Sigmoid colon (tissue), 4 donors: ENCODE results near the gene SIRPA.

ENCODE experiments used
- EP300 ChIP-seq, 4 donors: sonication (generic); formaldehyde crosslinking; IDR thresholded peaks; one replicate each; pipeline ENCODE4 v1.6.1; 2017; ENCODE audit warnings: antibody characterized with exemption in 4 of 4
- POLR2A ChIP-seq, 2 donors: fragments of 450-650 bp; IDR thresholded peaks; one replicate each; pipeline ENCODE4 v1.6.1; 2016; ENCODE audit warnings: antibody characterized with exemption in 2 of 2, mild to moderate bottlenecking in 2 of 2, moderate library complexity in 2 of 2
- POLR2AphosphoS5 ChIP-seq, 4 donors: sonication (generic); formaldehyde crosslinking; IDR thresholded peaks; one replicate each; pipeline ENCODE4 v1.6.1; 2017; ENCODE audit warnings: antibody characterized with exemption in 4 of 4
- TF ChIP-seq, protein P1 (sequence below), 4 experiments: fragments of 450-650 bp in 3 of 4; fragments of 200-600 bp in 1 of 4; IDR thresholded peaks; one replicate each; pipeline ENCODE4 v1.5.1; 2016 to 2019; ENCODE audit warnings: antibody characterized with exemption in 4 of 4, mild to moderate bottlenecking in 3 of 4, moderate library complexity in 2 of 4

DNA sequence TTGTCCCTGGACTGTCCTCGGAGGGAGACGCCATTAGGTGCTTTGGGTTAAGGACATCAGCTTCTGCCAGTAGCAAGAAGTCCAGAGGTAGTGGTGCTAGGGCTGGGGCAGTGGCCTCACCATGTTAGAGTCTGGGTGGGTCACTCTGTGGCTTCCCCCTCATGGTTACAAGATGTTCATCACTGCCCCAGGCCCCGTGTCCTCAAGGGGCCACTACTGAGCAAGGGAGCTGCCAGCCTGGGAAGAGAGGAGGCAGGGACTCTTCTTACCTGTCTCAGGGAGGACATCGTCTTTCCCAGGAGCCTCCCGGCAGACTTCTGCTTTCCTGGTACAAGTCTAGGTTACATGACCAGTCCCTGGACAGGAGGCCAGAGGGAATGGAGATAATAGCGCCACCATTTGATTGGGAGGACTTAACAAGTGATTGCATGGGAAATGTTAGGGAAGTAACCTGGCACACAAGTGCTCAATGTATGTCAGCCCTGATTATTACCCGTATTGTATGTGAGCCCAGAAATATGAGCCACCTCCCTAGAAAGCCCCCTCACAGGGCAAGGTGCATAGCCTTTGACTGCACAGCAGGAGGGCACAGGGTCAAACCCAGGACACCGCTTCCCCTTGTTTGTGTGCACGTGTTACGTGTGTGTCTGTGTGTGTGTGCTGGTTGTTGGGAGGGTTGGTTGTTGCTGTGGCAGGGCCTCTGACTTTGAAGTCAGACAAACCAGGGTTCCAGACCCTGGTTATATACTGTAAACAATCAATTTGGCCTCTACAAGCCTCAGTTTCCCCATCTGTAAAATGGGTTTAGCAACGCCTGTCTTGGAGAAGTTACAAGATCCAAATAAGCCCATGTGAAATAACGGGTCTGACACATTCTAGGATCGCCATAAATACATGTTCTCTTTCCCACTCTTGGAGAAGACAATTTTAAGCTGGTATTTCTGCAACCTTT is 30.0 kb downstream of the SIRPA start:
- TF ChIP-seq POLR2A (IDR thresholded peaks at IDR 0.05): no peak
- TF ChIP-seq, protein P1, sequence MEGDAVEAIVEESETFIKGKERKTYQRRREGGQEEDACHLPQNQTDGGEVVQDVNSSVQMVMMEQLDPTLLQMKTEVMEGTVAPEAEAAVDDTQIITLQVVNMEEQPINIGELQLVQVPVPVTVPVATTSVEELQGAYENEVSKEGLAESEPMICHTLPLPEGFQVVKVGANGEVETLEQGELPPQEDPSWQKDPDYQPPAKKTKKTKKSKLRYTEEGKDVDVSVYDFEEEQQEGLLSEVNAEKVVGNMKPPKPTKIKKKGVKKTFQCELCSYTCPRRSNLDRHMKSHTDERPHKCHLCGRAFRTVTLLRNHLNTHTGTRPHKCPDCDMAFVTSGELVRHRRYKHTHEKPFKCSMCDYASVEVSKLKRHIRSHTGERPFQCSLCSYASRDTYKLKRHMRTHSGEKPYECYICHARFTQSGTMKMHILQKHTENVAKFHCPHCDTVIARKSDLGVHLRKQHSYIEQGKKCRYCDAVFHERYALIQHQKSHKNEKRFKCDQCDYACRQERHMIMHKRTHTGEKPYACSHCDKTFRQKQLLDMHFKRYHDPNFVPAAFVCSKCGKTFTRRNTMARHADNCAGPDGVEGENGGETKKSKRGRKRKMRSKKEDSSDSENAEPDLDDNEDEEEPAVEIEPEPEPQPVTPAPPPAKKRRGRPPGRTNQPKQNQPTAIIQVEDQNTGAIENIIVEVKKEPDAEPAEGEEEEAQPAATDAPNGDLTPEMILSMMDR (IDR thresholded peaks at IDR 0.05): no peak
- no peak for TF ChIP-seq EP300 (IDR thresholded peaks at IDR 0.05)
- TF ChIP-seq POLR2AphosphoS5 (IDR thresholded peaks at IDR 0.05): no peak
